ENCODE results near the gene DDX49. TPM values are rescaled to one million over a fixed set of nuclear protein-coding genes. Genes with fewer than 3 reads are reported as not detected.

DDX49 gene
- total and polyA plus RNA-seq, 2 experiments from 2014 or later = 53.4 to 76.0 TPM

GRCh38 chr19:18895038-18895823, 24.3 kb upstream of the DDX49 start:
- peak; percentile 59 for DNase-seq
- Histone ChIP-seq H3K9ac (no peak overlapping the region), H4K20me1 (ENCODE audit: insufficient read depth) (no peaks in the 10 kb centered on the region), H3K4me1 (ENCODE audit: insufficient read depth) (no peaks in the 10 kb centered on the region), H3K4me3 (peak overlapping the region; percentile 64), H3K9me3 (ENCODE audit: low read depth) (no peaks in the 10 kb centered on the region), H3F3A (ENCODE audit: insufficient read depth) (no peaks in the 10 kb centered on the region), H3K4me2 (ENCODE audit: unreplicated experiment) (peak overlapping the region; percentile 58), H3K79me2 (ENCODE audit: insufficient read depth) (no peaks in the 10 kb centered on the region), H3K27me3 (replicated peaks; ENCODE audit: insufficient read depth) (no peaks in the 10 kb centered on the region), H2AFZ (peak overlapping the region; percentile 58), H3K9me2 (ENCODE audit: insufficient read depth) (no peaks in the 10 kb centered on the region), H3K36me3 (ENCODE audit: low read depth) (no peaks in the 10 kb centered on the region), H3K27ac (no peak overlapping the region)
- TF ChIP-seq EZH2 (IDR thresholded peaks at IDR 0.05; ENCODE audit: insufficient read depth, poor library complexity, severe bottlenecking) = no peak
- no peak for TF ChIP-seq EZH2phosphoT487 (IDR thresholded peaks at IDR 0.05; ENCODE audit: insufficient read depth, low read depth)
- WGBS, 2 experiments (ENCODE audit: low coverage in 1 of 2, low lambda C conversion rate in 2 of 2, missing lambda C conversion rate in 2 of 2) = 0 to 1% methylated on average over 17 to 55 of the region's 72 CpGs
- in situ Hi-C loops (cut with MboI) = no loop called here

DNA sequence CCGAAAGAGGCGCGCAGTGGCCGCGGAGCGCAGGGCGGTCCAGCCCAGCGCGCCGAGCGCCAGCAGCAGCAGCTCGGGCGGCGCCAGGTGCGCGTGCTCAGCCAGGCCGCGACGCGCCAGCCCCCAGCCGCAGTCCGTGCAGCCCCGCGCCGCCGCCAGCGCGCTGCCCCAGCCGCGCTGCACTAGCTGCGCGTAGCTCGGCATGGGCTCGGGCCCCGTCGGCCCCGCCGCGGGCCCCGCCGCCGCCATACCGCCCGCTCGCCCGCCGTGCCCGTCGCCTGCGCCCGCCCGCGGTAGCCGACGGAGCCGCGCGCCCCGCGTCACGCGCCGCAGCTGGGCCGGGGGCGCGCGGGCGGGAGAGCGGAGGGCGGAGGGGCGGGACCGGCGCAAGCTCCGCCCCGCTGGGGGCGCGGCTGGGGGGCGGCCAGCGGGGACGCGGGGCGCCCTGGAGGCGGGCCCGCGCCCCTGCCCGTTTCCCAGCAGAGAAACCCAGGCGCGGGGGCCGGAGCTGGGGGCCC, 23.6 kb upstream of the DDX49 start, which contains the start of gene CERS1:
TSS of gene CERS1 (minus strand) at position 335 of the 518 bp plus-strand sequence. CDS start at position 249, 86 bp downstream.
- H3K9ac ChIP-seq = no peak within 1 kb of the TSS
- peak within 1 kb of the TSS; percentile 58 for H2AFZ ChIP-seq
- no peaks in the 10 kb centered on the region for H3K79me2 ChIP-seq (ENCODE audit: insufficient read depth)
- no peaks in the 10 kb centered on the region for H3K27me3 ChIP-seq (replicated peaks; ENCODE audit: insufficient read depth)
- DNase-seq = peak; percentile 54
- peak within 1 kb of the TSS; percentile 64 for H3K4me3 ChIP-seq
- H3K4me1 ChIP-seq (ENCODE audit: insufficient read depth) = no peaks in the 10 kb centered on the region
- no peaks in the 10 kb centered on the region for H4K20me1 ChIP-seq (ENCODE audit: insufficient read depth)
- H3F3A ChIP-seq (ENCODE audit: insufficient read depth) = no peaks in the 10 kb centered on the region
- no peak within 1 kb of the TSS for H3K27ac ChIP-seq
- H3K4me2 ChIP-seq (ENCODE audit: unreplicated experiment) = peak within 1 kb of the TSS; percentile 58
- no peak for TF ChIP-seq EZH2 (IDR thresholded peaks at IDR 0.05; ENCODE audit: insufficient read depth, poor library complexity, severe bottlenecking)
- no peak for TF ChIP-seq EZH2phosphoT487 (IDR thresholded peaks at IDR 0.05; ENCODE audit: insufficient read depth, low read depth)
- 2 to 3% methylated on average over 16 to 58 of the region's 89 CpGs for WGBS, 2 experiments (ENCODE audit: low coverage in 1 of 2, low lambda C conversion rate in 2 of 2, missing lambda C conversion rate in 2 of 2)
- no peaks in the 10 kb centered on the region for H3K36me3 ChIP-seq (ENCODE audit: low read depth)
- H3K9me3 ChIP-seq (ENCODE audit: low read depth) = no peaks in the 10 kb centered on the region
- in situ Hi-C loops (cut with MboI) = no loop called here
- no peaks in the 10 kb centered on the region for H3K9me2 ChIP-seq (ENCODE audit: insufficient read depth)

DNA sequence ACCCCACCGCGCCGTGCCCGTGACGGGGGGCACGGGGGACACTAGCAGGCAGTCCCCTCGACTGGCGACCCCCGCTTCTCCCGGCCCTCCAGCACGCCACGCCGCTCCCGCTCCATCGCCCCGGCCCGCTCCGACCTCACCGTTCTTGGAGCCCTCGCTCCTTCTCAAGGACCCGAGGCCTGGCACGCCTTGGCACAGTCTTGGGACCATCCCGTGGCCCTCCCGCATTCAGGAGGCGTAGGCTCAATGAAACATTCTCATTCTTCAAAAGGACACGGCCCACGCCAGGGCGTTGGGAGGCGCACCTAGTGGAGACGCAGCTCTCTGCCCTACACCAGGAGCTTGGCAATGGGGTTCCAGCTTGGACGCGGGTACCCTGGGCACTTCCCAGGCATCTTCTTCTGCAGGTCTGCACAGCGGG, 23.1 kb upstream of the DDX49 start:
- Histone ChIP-seq H3K9me2 (ENCODE audit: insufficient read depth) (no peaks in the 10 kb centered on the region), H3K9me3 (ENCODE audit: low read depth) (no peaks in the 10 kb centered on the region), H3K4me3 (0 out of 2 replicates have a peak overlapping the region, but pooled peaks have one; percentile 23), H3K4me1 (ENCODE audit: insufficient read depth) (no peaks in the 10 kb centered on the region), H3K27ac (no peak overlapping the region), H3F3A (ENCODE audit: insufficient read depth) (no peaks in the 10 kb centered on the region), H3K9ac (no peak overlapping the region), H3K79me2 (ENCODE audit: insufficient read depth) (no peaks in the 10 kb centered on the region), H4K20me1 (ENCODE audit: insufficient read depth) (no peaks in the 10 kb centered on the region), H3K4me2 (ENCODE audit: unreplicated experiment) (peak overlapping the region; percentile 25), H3K36me3 (ENCODE audit: low read depth) (no peaks in the 10 kb centered on the region), H2AFZ (no peak overlapping the region), H3K27me3 (replicated peaks; ENCODE audit: insufficient read depth) (no peaks in the 10 kb centered on the region)
- no peak for TF ChIP-seq EZH2 (IDR thresholded peaks at IDR 0.05; ENCODE audit: insufficient read depth, poor library complexity, severe bottlenecking)
- no peak for TF ChIP-seq EZH2phosphoT487 (IDR thresholded peaks at IDR 0.05; ENCODE audit: insufficient read depth, low read depth)
- in situ Hi-C loops (cut with MboI) = no loop called here
- DNase-seq = peak; percentile 49
- 6 to 13% methylated on average over 21 to 33 of the region's 33 CpGs for WGBS, 2 experiments (ENCODE audit: low coverage in 1 of 2, low lambda C conversion rate in 2 of 2, missing lambda C conversion rate in 2 of 2)

- no peak overlapping the region for H3K4me3 ChIP-seq
- H3K36me3 ChIP-seq (ENCODE audit: low read depth) = no peaks in the 10 kb centered on the region
- H3K4me2 ChIP-seq (ENCODE audit: unreplicated experiment) = no peak overlapping the region
- no peaks in the 10 kb centered on the region for H3K9me2 ChIP-seq (ENCODE audit: insufficient read depth)
- 84 to 87% methylated on average over 25 of the region's 25 CpGs for whole genome bisulfite sequencing, 2 experiments (ENCODE audit: low coverage in 1 of 2, low lambda C conversion rate in 2 of 2, missing lambda C conversion rate in 2 of 2)
- no peak for TF ChIP-seq EZH2phosphoT487 (IDR thresholded peaks at IDR 0.05; ENCODE audit: insufficient read depth, low read depth)
- TF ChIP-seq EZH2 (IDR thresholded peaks at IDR 0.05; ENCODE audit: insufficient read depth, poor library complexity, severe bottlenecking) = no peak
- H3K79me2 ChIP-seq (ENCODE audit: insufficient read depth) = no peaks in the 10 kb centered on the region
- H2AFZ ChIP-seq = no peak overlapping the region
- no peak overlapping the region for H3K9ac ChIP-seq
- in situ Hi-C loops (cut with MboI) = no loop called here
- H3F3A ChIP-seq (ENCODE audit: insufficient read depth) = no peaks in the 10 kb centered on the region
- H4K20me1 ChIP-seq (ENCODE audit: insufficient read depth) = no peaks in the 10 kb centered on the region
- no peak overlapping the region for H3K27ac ChIP-seq
- no peaks in the 10 kb centered on the region for H3K27me3 ChIP-seq (replicated peaks; ENCODE audit: insufficient read depth)
- no peak for DNase-seq
- H3K9me3 ChIP-seq (ENCODE audit: low read depth) = no peaks in the 10 kb centered on the region
- no peaks in the 10 kb centered on the region for H3K4me1 ChIP-seq (ENCODE audit: insufficient read depth)
Measured at GRCh38 chr19:18897094-18898029, 22.2 kb upstream of the DDX49 start.

Measured in GM23248 (cell line).